Activated naive CD8-positive, alpha-beta T cell treated with anti-CD3 and anti-CD28 coated beads for 36 hours (primary cell): ENCODE results near the gene SLC11A1. TPM values are rescaled to one million over a fixed set of nuclear protein-coding genes. Genes with fewer than 3 reads are reported as not detected.
A peak's percentile ranks its signal among the peaks of the same experiment; 100 is the strongest.

Experiments used
- DNase-seq: peaks from one replicate; pipeline ENCODE4 v3.0.0; 2021
- H3K27ac Mint-ChIP-seq: one replicate; pipeline ENCODE4 v1.8.0; 2022; ENCODE audit warnings: mild to moderate bottlenecking, moderate library complexity, mixed read lengths
- H3K27me3 Mint-ChIP-seq: one replicate; pipeline ENCODE4 v1.8.0; 2022; ENCODE audit warnings: mild to moderate bottlenecking, mixed read lengths
- H3K36me3 Mint-ChIP-seq: one replicate; pipeline ENCODE4 v1.8.0; 2021; ENCODE audit warnings: mild to moderate bottlenecking, mixed read lengths
- H3K4me1 Mint-ChIP-seq: one replicate; pipeline ENCODE4 v1.8.0; 2021; ENCODE audit warnings: mixed read lengths
- H3K4me3 Mint-ChIP-seq: one replicate; pipeline ENCODE4 v1.8.0; 2022; ENCODE audit warnings: mild to moderate bottlenecking, moderate library complexity, mixed read lengths
- H3K9me3 Mint-ChIP-seq: one replicate; pipeline ENCODE4 v1.8.0; 2022; ENCODE audit warnings: mixed read lengths
- total RNA-seq, 2 experiments: library from RNA; stranded (reverse); gene quantifications; one replicate each; pipeline ENCODE4 v1.2.3, GENCODE V29; 2021

SLC11A1 gene
- total RNA-seq, 2 experiments from 2014 or later: 0.08 TPM

DNA sequence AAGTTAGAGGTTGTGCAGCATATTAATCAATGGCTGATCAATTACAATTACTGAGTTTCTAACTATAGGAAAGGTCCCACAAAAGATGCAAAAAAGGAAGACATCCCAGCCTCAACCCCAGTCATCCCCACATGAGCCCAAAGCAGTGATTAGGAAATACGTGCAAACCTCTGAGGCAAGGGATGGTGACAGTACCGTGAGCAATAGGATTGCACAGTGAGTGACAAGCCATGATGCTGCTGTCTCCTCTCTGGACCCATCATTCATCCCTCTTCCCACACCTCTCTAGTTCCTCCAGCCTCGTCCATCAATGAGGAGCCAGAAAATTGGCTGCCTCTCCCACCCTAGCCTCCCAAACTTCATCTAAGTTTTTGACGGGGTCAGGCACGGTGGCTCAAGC, 4.0 kb upstream of the SLC11A1 start:
- H3K4me1 Mint-ChIP-seq: peaks cover 2% of the 10 kb centered on the region

DNA sequence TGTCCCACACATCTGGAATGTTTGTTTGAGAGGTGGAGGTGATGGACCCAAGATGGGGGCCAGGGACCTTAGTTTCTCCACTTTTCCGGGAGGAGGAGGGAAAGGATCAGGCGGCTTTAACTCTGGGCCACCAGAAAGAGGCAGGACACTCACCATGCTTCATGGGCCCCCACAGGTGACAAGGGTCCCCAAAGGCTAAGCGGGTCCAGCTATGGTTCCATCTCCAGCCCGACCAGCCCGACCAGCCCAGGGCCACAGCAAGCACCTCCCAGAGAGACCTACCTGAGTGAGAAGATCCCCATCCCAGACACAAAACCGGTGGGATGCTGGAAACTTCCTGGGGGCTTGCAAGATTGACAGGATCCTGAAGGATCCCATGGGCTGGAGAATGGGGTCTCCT, 712 bp downstream of the SLC11A1 start:
- Mint-ChIP-seq H3K4me3 (no peak overlapping the region), H3K27me3 (no peaks in the 10 kb centered on the region), H3K4me1 (peaks cover 7% of the 10 kb centered on the region), H3K9me3 (no peaks in the 10 kb centered on the region), H3K36me3 (no peaks in the 10 kb centered on the region), H3K27ac (no peak overlapping the region)
- no peak for DNase-seq

More for the DNA sequence above, 4.0 kb upstream of the SLC11A1 start:
- DNase-seq: no peak
- Mint-ChIP-seq H3K9me3 (no peaks in the 10 kb centered on the region), H3K27me3 (no peaks in the 10 kb centered on the region), H3K4me3 (no peak overlapping the region), H3K27ac (no peak overlapping the region), H3K36me3 (no peaks in the 10 kb centered on the region)

DNA sequence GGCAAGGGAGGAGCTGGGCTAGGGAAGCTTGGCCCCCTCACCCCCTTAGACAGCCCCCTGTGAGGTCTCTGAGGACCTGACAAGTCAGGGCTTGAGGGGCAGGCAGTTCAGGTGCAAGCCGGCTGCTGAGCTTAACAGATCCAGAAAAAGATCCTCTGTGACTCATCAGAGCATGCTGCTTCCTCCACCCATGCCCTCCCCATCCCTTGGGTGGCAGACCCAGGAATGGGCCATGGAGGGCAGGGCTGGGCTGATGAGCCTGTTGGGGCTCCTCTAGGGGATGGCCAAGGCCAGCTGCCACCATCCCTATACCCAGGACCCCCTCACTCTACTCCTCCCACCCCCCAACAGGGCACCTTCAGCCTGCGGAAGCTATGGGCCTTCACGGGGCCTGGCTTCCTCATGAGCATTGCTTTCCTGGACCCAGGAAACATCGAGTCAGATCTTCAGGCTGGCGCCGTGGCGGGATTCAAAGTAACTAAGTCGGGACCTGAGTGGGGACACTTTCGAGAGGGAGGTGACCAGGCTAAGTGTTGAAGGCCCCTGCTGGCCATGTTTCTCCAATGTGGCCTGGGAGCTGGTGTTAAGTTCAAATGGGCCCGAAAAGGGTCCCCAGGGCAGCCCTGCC, 1.9 kb downstream of the SLC11A1 start:
- Mint-ChIP-seq H3K27ac (no peak overlapping the region), H3K27me3 (no peaks in the 10 kb centered on the region), H3K4me3 (no peak overlapping the region), H3K4me1 (peaks cover 4% of the 10 kb centered on the region), H3K9me3 (no peaks in the 10 kb centered on the region), H3K36me3 (no peaks in the 10 kb centered on the region)
- DNase-seq: no peak

- H3K9me3 Mint-ChIP-seq: no peaks in the 10 kb centered on the region
- H3K27ac Mint-ChIP-seq: no peak overlapping the region
- H3K27me3 Mint-ChIP-seq: no peaks in the 10 kb centered on the region
- no peak overlapping the region for H3K4me3 Mint-ChIP-seq
- peaks cover 4% of the 10 kb centered on the region for H3K4me1 Mint-ChIP-seq
- H3K36me3 Mint-ChIP-seq: no peaks in the 10 kb centered on the region
- DNase-seq: no peak
Observed at GRCh38 chr2:218384975-218385374, 2.9 kb downstream of the SLC11A1 start.

- H3K27me3 Mint-ChIP-seq: no peaks in the 10 kb centered on the region
- DNase-seq: no peak
- H3K27ac Mint-ChIP-seq: no peak overlapping the region
- peaks cover 4% of the 10 kb centered on the region for H3K4me1 Mint-ChIP-seq
- no peaks in the 10 kb centered on the region for H3K9me3 Mint-ChIP-seq
- H3K4me3 Mint-ChIP-seq: peak overlapping the region; percentile 34
- H3K36me3 Mint-ChIP-seq: no peaks in the 10 kb centered on the region
Observed at GRCh38 chr2:218386505-218387368, 4.7 kb downstream of the SLC11A1 start.

GRCh38 chr2:218387369-218388194, 5.5 kb downstream of the SLC11A1 start:
- Mint-ChIP-seq H3K4me3 (peak overlapping the region; percentile 34), H3K4me1 (peaks cover 4% of the 10 kb centered on the region), H3K36me3 (no peaks in the 10 kb centered on the region), H3K27me3 (no peaks in the 10 kb centered on the region), H3K27ac (no peak overlapping the region), H3K9me3 (no peaks in the 10 kb centered on the region)
- DNase-seq: no peak

DNA sequence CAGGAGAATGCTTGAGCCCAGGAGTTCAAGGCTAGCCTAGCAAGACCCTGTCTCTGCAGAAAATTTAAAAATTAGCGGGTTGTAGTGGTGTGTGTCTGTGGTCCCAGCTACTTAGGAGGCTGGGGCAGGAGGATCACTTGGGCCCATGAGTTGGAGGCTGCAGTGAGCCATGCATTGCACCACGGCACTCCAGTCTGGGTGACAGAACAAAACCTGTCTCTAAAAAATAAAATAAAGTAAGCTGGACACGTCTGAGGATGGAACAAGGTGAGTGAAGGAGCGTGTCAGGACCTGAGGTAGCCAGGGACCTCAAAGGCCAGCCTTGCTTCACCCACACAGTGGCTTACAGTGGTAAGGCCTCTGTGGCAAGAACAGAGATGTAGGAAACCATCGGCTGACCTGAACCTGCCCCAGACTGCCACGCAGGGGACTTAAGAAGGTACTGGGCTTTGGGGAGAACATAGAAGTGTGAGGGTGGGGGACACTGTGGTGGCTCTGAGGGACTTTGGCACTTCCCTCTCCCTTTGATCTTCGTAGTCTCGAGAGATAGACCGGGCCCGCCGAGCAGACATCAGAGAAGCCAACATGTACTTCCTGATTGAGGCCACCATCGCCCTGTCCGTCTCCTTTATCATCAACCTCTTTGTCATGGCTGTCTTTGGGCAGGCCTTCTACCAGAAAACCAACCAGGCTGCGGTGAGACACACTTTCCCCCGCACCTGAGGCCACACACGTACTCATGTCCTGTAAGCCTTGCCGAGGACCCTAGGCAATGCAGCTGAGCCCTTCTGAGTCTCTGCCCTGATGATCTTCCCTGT, 7.5 kb downstream of the SLC11A1 start:
- Mint-ChIP-seq H3K27me3 (no peaks in the 10 kb centered on the region), H3K36me3 (no peaks in the 10 kb centered on the region), H3K4me3 (no peak overlapping the region), H3K4me1 (peaks cover 9% of the 10 kb centered on the region), H3K9me3 (no peaks in the 10 kb centered on the region), H3K27ac (no peak overlapping the region)
- DNase-seq: no peak

DNA sequence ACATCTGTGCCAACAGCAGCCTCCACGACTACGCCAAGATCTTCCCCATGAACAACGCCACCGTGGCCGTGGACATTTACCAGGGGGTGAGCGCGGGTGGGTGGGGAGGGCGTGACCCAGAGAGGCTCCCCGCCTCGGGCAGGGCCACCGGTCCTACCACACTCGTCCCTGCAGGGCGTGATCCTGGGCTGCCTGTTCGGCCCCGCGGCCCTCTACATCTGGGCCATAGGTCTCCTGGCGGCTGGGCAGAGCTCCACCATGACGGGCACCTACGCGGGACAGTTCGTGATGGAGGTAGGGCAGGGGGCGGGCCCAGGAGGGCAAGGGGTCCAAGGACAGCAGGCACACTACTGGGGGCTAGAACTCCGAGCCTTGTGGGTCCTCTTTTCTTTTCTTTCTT, 9.1 kb downstream of the SLC11A1 start:
- no peak for DNase-seq
- peaks cover 13% of the 10 kb centered on the region for H3K4me1 Mint-ChIP-seq
- no peak overlapping the region for H3K27ac Mint-ChIP-seq
- H3K9me3 Mint-ChIP-seq: no peaks in the 10 kb centered on the region
- no peaks in the 10 kb centered on the region for H3K27me3 Mint-ChIP-seq
- no peaks in the 10 kb centered on the region for H3K36me3 Mint-ChIP-seq
- H3K4me3 Mint-ChIP-seq: no peak overlapping the region

GRCh38 chr2:218392459-218392858, 10.4 kb downstream of the SLC11A1 start:
- H3K9me3 Mint-ChIP-seq: no peaks in the 10 kb centered on the region

GRCh38 chr2:218392891-218393462, 10.9 kb downstream of the SLC11A1 start:
- H3K4me1 Mint-ChIP-seq: peaks cover 24% of the 10 kb centered on the region
- H3K27me3 Mint-ChIP-seq: peaks cover 4% of the 10 kb centered on the region
- H3K36me3 Mint-ChIP-seq: no peaks in the 10 kb centered on the region
- H3K9me3 Mint-ChIP-seq: no peaks in the 10 kb centered on the region
- no peak for DNase-seq
- H3K27ac Mint-ChIP-seq: no peak overlapping the region
- H3K4me3 Mint-ChIP-seq: no peak overlapping the region

More at GRCh38 chr2:218392459-218392858, 10.4 kb downstream of the SLC11A1 start:
- no peaks in the 10 kb centered on the region for H3K36me3 Mint-ChIP-seq
- no peak overlapping the region for H3K27ac Mint-ChIP-seq
- H3K27me3 Mint-ChIP-seq: no peaks in the 10 kb centered on the region
- H3K4me3 Mint-ChIP-seq: no peak overlapping the region
- DNase-seq: no peak
- H3K4me1 Mint-ChIP-seq: peaks cover 19% of the 10 kb centered on the region

- H3K27me3 Mint-ChIP-seq: peaks cover 5% of the 10 kb centered on the region
- DNase-seq: no peak
- no peak overlapping the region for H3K4me3 Mint-ChIP-seq
- H3K9me3 Mint-ChIP-seq: no peaks in the 10 kb centered on the region
- H3K27ac Mint-ChIP-seq: no peak overlapping the region
- H3K36me3 Mint-ChIP-seq: no peaks in the 10 kb centered on the region
- H3K4me1 Mint-ChIP-seq: peaks cover 25% of the 10 kb centered on the region
Observed at GRCh38 chr2:218393750-218394290, 11.7 kb downstream of the SLC11A1 start.

- Mint-ChIP-seq H3K27me3 (peaks cover 5% of the 10 kb centered on the region), H3K9me3 (no peaks in the 10 kb centered on the region), H3K4me3 (no peak overlapping the region), H3K4me1 (peaks cover 25% of the 10 kb centered on the region), H3K27ac (no peak overlapping the region), H3K36me3 (no peaks in the 10 kb centered on the region)
- no peak for DNase-seq
Observed at GRCh38 chr2:218394298-218395089, 12.4 kb downstream of the SLC11A1 start.

GRCh38 chr2:218395090-218395444, 13.0 kb downstream of the SLC11A1 start:
- Mint-ChIP-seq H3K9me3 (no peaks in the 10 kb centered on the region), H3K27ac (no peak overlapping the region), H3K4me1 (peaks cover 25% of the 10 kb centered on the region), H3K27me3 (peaks cover 5% of the 10 kb centered on the region), H3K4me3 (no peak overlapping the region), H3K36me3 (no peaks in the 10 kb centered on the region)
- DNase-seq: no peak
